Esophagus muscularis mucosa (tissue), 4 donors: ENCODE measurements around the gene NR2F1-AS1. TPM values are rescaled to one million over a fixed set of nuclear protein-coding genes. Genes with fewer than 3 reads are reported as not detected.

Experiments
- DNase-seq: peaks from one replicate; pipeline ENCODE4 v3.0.0-alpha.2; 2017; ENCODE audit errors: extremely low spot score
- H3K27ac ChIP-seq, 4 donors: fragments of 200-600 bp; sonication (generic); replicated peaks in 1 of 4; 1 replicate in 3 of 4; 2 replicates in 1 of 4; pipeline ENCODE4 v1.5.1; 2016 to 2019; ENCODE audit warnings: mild to moderate bottlenecking in 1 of 4
- H3K27me3 ChIP-seq, 4 donors: fragments of 200-600 bp; sonication (generic); one replicate each; pipeline versions ENCODE4 v1.5.1 to v1.6.0; 2016 to 2019
- H3K36me3 ChIP-seq, 4 donors: fragments of 200-600 bp; sonication (generic); one replicate each; pipeline ENCODE4 v1.5.1; 2016 to 2019
- H3K4me1 ChIP-seq, 4 donors: fragments of 200-600 bp; sonication (generic); one replicate each; pipeline ENCODE4 v1.5.1; 2016 to 2019
- H3K4me3 ChIP-seq, 4 donors: fragments of 200-600 bp; sonication (generic); 1 replicate in 2 of 4; 2 replicates in 2 of 4; pipeline ENCODE4 v1.5.1; 2016 to 2019; ENCODE audit warnings: mild to moderate bottlenecking in 4 of 4, moderate library complexity in 1 of 4
- H3K9me3 ChIP-seq, 4 donors: fragments of 200-600 bp; sonication (generic); 1 replicate in 3 of 4; 2 replicates in 1 of 4; pipeline ENCODE4 v1.5.1; 2016 to 2019
- CTCF ChIP-seq, 3 experiments: fragments of 200-600 bp in 2 of 3; fragments of 450-650 bp in 1 of 3; sonication (generic) in 2 of 3; IDR thresholded peaks; one replicate each; pipeline ENCODE4 v1.5.1; 2017 to 2019; ENCODE audit warnings: antibody characterized with exemption in 3 of 3, mild to moderate bottlenecking in 2 of 3, moderate library complexity in 1 of 3
- EP300 ChIP-seq: sonication (generic); formaldehyde crosslinking; IDR thresholded peaks from one replicate; pipeline ENCODE4 v1.6.1; 2017; ENCODE audit warnings: antibody characterized with exemption
- POLR2A ChIP-seq: fragments of 450-650 bp; IDR thresholded peaks from one replicate; pipeline ENCODE4 v1.6.1; 2017; ENCODE audit warnings: antibody characterized with exemption, moderate library complexity, mild to moderate bottlenecking, low read depth
- POLR2AphosphoS5 ChIP-seq, 2 donors: sonication (generic); formaldehyde crosslinking; IDR thresholded peaks; one replicate each; pipeline ENCODE4 v1.6.1; 2017; ENCODE audit warnings: antibody characterized with exemption in 2 of 2
- WGBS: methylation state at CpG from one replicate; pipeline ENCODE4 v1.1.5; 2018; 5-methylcytosine and 5-hydroxymethylcytosine counted together
- intact Hi-C: fragments of 100-400 bp; cut with DNase I; formaldehyde crosslinking; loops from one replicate; pipeline ENCODE4 v1.15.1; 2023
- total RNA-seq, 4 donors: library from RNA; depleted of rRNA; stranded (reverse); fragments of >200 nt; gene quantifications; one replicate each; pipeline versions ENCODE4 v1.1.0 to v1.2.1, GENCODE V29; 2016

Gene NR2F1-AS1
- total RNA-seq, 4 donors from 2014 or later: 8.6 to 22.8 (median 9.5) TPM

- peak overlapping the region in 3 of 4 donors; percentile 15 to 44 (median 35) for H3K4me3 ChIP-seq
- no peaks in the 10 kb centered on the region for H3K9me3 ChIP-seq
- peaks cover 0 to 41% (median 9%) of the 10 kb centered on the region in 4 donors for H3K27me3 ChIP-seq
- intact Hi-C loops: loop anchor here (10.0 kb wide), 1 partner anchor 192 kb away; no protein-coding TSS in a partner anchor
- H3K27ac ChIP-seq: peak overlapping the region; percentile 62 to 89 (median 77)
- no peaks in the 10 kb centered on the region for H3K36me3 ChIP-seq
- TF ChIP-seq CTCF (IDR thresholded peaks at IDR 0.05): no peak
- no peak for TF ChIP-seq POLR2AphosphoS5 (IDR thresholded peaks at IDR 0.05)
- no peak for TF ChIP-seq EP300
- no peak for TF ChIP-seq POLR2A
- DNase-seq: no peak
- peaks cover 8 to 35% (median 21%) of the 10 kb centered on the region in 4 donors for H3K4me1 ChIP-seq
- 51% methylated on average over 24 of the region's 39 CpGs for WGBS
Measured at GRCh38 chr5:93602241-93603077, 21.4 kb upstream of the NR2F1-AS1 start.

- peak overlapping the region; percentile 62 to 89 (median 77) for H3K27ac ChIP-seq
- no peaks in the 10 kb centered on the region for H3K9me3 ChIP-seq
- WGBS: 62% methylated on average over 9 of the region's 9 CpGs
- H3K4me1 ChIP-seq: peaks cover 7 to 39% (median 18%) of the 10 kb centered on the region in 4 donors
- no peaks in the 10 kb centered on the region for H3K36me3 ChIP-seq
- TF ChIP-seq POLR2AphosphoS5 (IDR thresholded peaks at IDR 0.05) (no peak), POLR2A (no peak)
- intact Hi-C loops: loop anchor here (10.0 kb wide), 1 partner anchor 193 kb away; no protein-coding TSS in a partner anchor
- peak; percentile 90 for DNase-seq
- peak overlapping the region; percentile 15 to 44 (median 26) for H3K4me3 ChIP-seq
- peaks cover 0 to 47% (median 9%) of the 10 kb centered on the region in 4 donors for H3K27me3 ChIP-seq
Measured at GRCh38 chr5:93601802-93602155, 20.8 kb upstream of the NR2F1-AS1 start.

- H3K9me3 ChIP-seq: no peaks in the 10 kb centered on the region
- intact Hi-C loops: loop anchor here (10.0 kb wide), 1 partner anchor 194 kb away; no protein-coding TSS in a partner anchor
- 54% methylated on average over 3 of the region's 3 CpGs for WGBS
- peaks cover 7 to 39% (median 18%) of the 10 kb centered on the region in 4 donors for H3K4me1 ChIP-seq
- no peaks in the 10 kb centered on the region for H3K36me3 ChIP-seq
- peak overlapping the region; percentile 15 to 44 (median 26) for H3K4me3 ChIP-seq
- no peak for TF ChIP-seq CTCF (IDR thresholded peaks at IDR 0.05)
- no peak for TF ChIP-seq POLR2AphosphoS5 (IDR thresholded peaks at IDR 0.05)
- no peak for TF ChIP-seq EP300
- TF ChIP-seq POLR2A: no peak
- no peak for DNase-seq
- peaks cover 0 to 53% (median 9%) of the 10 kb centered on the region in 4 donors for H3K27me3 ChIP-seq
- peak overlapping the region; percentile 62 to 89 (median 77) for H3K27ac ChIP-seq
Measured at GRCh38 chr5:93601071-93601801, 20.2 kb upstream of the NR2F1-AS1 start.

GRCh38 chr5:93600409-93601070 is 19.5 kb upstream of the NR2F1-AS1 start:
- Histone ChIP-seq H3K36me3 (peaks cover 0 to 3% (median 0%) of the 10 kb centered on the region in 4 donors), H3K4me1 (peaks cover 7 to 39% (median 21%) of the 10 kb centered on the region in 4 donors), H3K27ac (peak overlapping the region; percentile 62 to 89 (median 77)), H3K4me3 (peak overlapping the region in 2 of 4 donors; percentile 35 to 44), H3K9me3 (no peaks in the 10 kb centered on the region), H3K27me3 (peaks cover 0 to 51% (median 9%) of the 10 kb centered on the region in 4 donors)
- TF ChIP-seq EP300 (no peak), POLR2AphosphoS5 (IDR thresholded peaks at IDR 0.05) (no peak), POLR2A (no peak), CTCF (IDR thresholded peaks at IDR 0.05) (no peak)
- 39% methylated on average over 8 of the region's 8 CpGs for WGBS
- DNase-seq: peak; percentile 87
- intact Hi-C loops: loop anchor here (10.0 kb wide), 1 partner anchor 194 kb away; no protein-coding TSS in a partner anchor
